TTC549 (cell line): Measurements from ENCODE around the gene SEC14L5.

Source experiments
- FAIRE-seq: peaks from 2 replicates; lab custom pipeline; 2012; peaks lifted over from hg19 to GRCh38; lab: Jason Lieb, UNC

The SEC14L5 gene

DNA sequence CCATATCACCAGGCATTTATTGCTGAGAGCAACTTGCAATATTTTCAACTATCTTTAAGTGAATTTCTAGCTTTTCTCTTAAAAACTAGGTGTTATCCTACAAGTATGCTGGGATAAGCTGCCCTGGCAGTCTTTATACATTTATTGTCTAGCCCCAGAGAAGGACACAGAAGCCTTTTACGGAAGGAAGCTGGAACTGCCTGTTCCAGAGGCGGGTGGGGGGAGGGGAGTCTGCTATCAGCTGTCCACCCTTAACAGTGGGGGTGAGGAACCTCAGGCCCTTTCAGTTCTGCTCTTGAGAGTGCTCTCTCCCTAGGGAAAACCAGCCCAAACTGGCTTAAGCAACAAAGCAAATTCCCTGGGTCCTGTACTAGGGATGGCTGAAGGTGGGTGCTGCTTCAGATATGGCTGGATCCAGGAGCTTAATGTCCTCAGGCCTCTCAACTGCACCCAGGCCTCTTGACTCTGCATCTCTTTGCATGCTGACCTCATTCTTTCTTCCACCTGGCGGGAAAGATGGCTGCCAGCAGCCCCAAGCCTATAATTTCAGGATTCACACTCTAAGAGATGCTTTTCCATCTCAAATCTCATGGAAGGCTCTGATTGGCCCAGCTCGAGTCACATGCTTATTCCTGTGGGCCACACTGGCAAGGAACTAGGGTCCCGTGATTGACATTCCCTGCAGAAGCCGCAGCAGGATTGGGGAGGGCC lies 59.0 kb downstream of the SEC14L5 start:
- FAIRE-seq, result no peak

GRCh38 chr16:5017678-5017969 lies 59.5 kb downstream of the SEC14L5 start:
- no peak for FAIRE-seq

GRCh38 chr16:5018793-5019192 lies 60.7 kb downstream of the SEC14L5 start:
- no peak for FAIRE-seq

GRCh38 chr16:5019775-5020174 lies 61.6 kb downstream of the SEC14L5 start:
- no peak for FAIRE-seq

DNA sequence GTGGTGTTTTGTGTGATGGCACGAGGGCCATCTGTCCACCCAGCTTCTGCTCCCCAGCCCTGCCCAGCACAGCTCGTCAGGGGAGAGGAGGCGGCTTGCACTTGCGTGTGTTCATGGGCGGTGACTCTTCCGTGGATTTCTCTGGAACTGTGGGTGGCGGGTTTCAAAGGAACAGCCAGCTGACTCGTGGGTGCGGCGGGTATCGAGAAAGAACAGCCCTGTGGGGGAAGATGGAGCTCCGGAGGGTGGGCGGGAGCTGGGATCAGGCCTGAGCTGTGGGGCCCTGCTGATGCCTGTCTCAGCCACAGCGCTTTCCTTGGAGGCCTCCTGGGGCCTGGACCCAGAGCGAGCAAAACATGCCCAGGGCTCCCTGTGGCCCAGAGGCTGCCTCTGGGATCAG lies 62.4 kb downstream of the SEC14L5 start:
- no peak for FAIRE-seq

- no peak for FAIRE-seq
Observed at GRCh38 chr16:5022521-5022920, 64.4 kb downstream of the SEC14L5 start.

DNA sequence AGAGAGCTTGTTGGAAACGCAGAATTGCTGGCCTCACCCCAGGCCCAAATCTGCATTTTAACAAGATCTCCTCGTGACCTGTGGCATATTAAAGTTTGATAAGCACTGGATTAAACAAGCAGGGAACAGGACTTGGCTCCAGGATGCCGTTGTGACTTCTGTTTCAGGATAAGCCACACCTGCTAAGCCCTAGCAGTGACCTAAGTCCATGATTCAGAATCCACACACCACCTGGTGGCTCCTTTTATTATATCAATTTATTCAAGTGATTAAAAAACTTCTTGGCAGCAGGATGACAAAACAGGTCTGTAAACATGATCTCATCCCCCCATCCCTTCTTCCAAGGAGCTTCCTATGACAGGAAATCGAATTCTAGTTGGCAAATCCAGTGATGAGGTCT lies 66.5 kb downstream of the SEC14L5 start:
- FAIRE-seq, result no peak

GRCh38 chr16:5025171-5025632 lies 67.1 kb downstream of the SEC14L5 start:
- FAIRE-seq, result no peak

DNA sequence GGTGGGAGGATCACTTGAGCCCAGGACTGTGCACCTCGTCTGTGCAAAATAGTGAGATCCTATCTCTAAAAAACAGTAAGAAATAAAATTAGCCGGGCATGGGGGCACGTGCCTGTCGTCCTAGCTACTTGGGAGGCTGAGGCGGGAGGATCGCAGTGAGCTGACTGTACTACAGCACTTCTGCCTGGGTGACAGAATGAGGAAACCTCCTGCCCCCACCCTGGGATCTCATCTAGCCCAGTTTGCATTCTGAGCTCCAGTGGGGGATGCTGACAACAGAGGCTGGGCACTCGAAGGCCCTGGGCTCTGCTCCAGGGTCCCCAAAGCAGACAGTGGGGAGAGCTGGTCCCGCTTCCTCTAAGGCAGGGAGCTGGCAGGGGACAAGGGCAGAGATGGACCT lies 68.5 kb downstream of the SEC14L5 start:
- FAIRE-seq, result no peak

GRCh38 chr16:5027086-5027485 lies 69.0 kb downstream of the SEC14L5 start:
- no peak for FAIRE-seq

GRCh38 chr16:5027575-5028235 lies 69.6 kb downstream of the SEC14L5 start:
- no peak for FAIRE-seq

GRCh38 chr16:5028950-5029475 lies 70.9 kb downstream of the SEC14L5 start:
- FAIRE-seq, result no peak

GRCh38 chr16:5030251-5030870 lies 72.2 kb downstream of the SEC14L5 start:
- no peak for FAIRE-seq

- FAIRE-seq, result no peak
Observed at GRCh38 chr16:5031601-5032000, 73.5 kb downstream of the SEC14L5 start.

DNA sequence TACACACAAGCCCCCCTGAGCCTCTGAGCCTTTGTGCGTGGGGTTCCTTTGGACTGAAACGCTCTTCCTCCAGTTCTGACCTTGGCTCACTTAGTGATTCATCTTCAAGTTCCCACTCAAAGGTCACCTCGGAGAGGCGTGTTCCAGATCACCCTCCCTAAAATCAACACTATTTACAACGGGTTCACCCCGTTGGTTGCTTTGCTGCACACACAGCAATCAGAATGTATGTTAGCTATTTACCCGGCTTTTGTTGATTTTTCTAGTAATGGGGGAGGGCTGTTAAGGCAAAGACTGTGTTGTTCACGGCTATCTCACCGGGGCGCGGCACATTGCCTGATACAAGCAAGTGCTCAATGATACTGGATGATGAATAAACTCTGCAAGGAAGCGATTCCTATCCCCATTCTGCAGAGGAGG lies 74.6 kb downstream of the SEC14L5 start:
- no peak for FAIRE-seq

- FAIRE-seq, result no peak
Observed at GRCh38 chr16:5033256-5034166, 75.4 kb downstream of the SEC14L5 start, which contains the start of gene NAGPA. NAGPA (minus strand) TSS chr16:5033935; CDS start chr16:5033914, 21 bp downstream.

DNA sequence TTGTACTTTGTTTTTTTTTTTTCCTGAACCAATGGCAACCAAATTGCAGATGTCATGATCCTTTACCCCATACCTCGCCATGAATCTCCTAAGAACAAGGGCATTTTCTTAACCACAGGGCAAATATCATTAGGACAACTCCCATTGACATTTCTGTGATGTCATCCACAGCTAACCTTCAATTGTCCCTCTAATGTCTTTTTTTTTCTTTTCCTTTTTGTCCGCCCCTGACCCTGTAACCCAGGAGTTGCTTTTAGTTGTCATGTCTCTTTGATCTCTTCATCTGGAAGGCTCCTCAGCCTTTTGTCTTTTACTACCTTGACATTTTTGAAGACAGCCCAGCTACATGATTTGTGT lies 76.0 kb downstream of the SEC14L5 start:
- no peak for FAIRE-seq

- FAIRE-seq, result no peak
Observed at GRCh38 chr16:5035909-5036227, 77.7 kb downstream of the SEC14L5 start.

- no peak for FAIRE-seq
Observed at GRCh38 chr16:5036228-5037156, 78.4 kb downstream of the SEC14L5 start.

- FAIRE-seq, result no peak
Observed at GRCh38 chr16:5040451-5040850, 82.3 kb downstream of the SEC14L5 start.

DNA sequence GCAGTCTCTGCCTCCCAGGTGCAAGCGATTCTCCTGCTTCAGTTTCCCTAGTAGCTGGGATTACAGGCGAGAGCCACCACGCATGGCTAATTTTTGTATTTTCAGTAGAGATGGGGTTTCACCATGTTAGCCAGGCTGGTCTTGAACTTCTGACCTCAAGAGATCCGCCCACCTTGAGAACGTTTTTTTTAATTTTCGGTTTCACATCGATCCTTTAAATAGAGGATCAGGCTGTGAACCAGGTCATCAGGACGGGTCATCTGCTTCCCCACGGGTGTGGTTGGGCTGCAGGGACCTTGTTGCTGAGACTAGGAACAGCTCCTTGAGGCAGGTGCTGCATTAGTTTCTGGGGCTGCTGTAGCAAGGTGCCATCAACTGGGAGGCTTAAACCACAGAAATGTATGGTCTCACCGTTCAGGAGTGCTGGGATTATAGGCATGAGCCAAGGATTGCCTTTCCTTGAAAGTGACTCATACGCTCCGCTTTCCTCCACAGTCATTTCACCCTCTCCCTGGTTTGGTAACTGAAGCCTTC lies 83.5 kb downstream of the SEC14L5 start:
- no peak for FAIRE-seq
